Endothelial cell of umbilical vein (primary cell): Measurements from ENCODE around the gene GIPC1. TPM values are rescaled to one million over a fixed set of nuclear protein-coding genes. Genes with fewer than 3 reads are reported as not detected.

Experiments
- BruUV-seq: library from RNA; stranded (reverse); fragments of 400-500 nt; replicated peaks from 2 replicates; lab custom pipeline; 2021; lab: Mats Ljungman, UMichigan
- CTCF ChIA-PET: fragments of 300-600, 350-600 bp; sonication (Branson Sonifier 250); formaldehyde crosslinking; loops from one replicate; lab custom pipeline; 2021; ENCODE audit warnings: antibody characterized with exemption, inconsistent platforms; lab: Charles Lee
- POLR2A ChIA-PET: fragments of 300-600, 350-600 bp; sonication (Branson Sonifier 250); formaldehyde crosslinking; loops from one replicate; lab custom pipeline; 2021; ENCODE audit warnings: antibody characterized with exemption, inconsistent platforms; lab: Charles Lee
- DNase-seq: peaks from one replicate; pipeline ENCODE4 v3.0.0-alpha.2; 2011; ENCODE audit warnings: low read depth, low spot score
- FAIRE-seq: peaks from 2 replicates; lab custom pipeline; 2011; peaks lifted over from hg19 to GRCh38; lab: Jason Lieb, UNC
- H2AFZ ChIP-seq: 2 replicates; pipeline ENCODE4 v1.6.0; 2012; ENCODE audit warnings: low read depth, low read length, control low read depth, inconsistent platforms
- H3K27ac ChIP-seq: 2 replicates; pipeline ENCODE4 v1.5.1; 2011; ENCODE audit warnings: low read depth, mild to moderate bottlenecking, control low read depth, low read length, moderate library complexity; ENCODE audit not compliant: insufficient read depth
- H3K27me3 ChIP-seq, 2 experiments: 2 replicates each; pipeline versions ENCODE4 v1.6.0 to v1.6.1; 2011; ENCODE audit warnings: low read length in 2 of 2, mixed read lengths in 1 of 2; ENCODE audit not compliant: control insufficient read depth in 2 of 2, insufficient read depth in 2 of 2
- H3K36me3 ChIP-seq, 2 experiments: 2 replicates in 1 of 2; 3 replicates in 1 of 2; pipeline ENCODE4 v1.5.1; 2011; ENCODE audit warnings: low read length in 2 of 2, mild to moderate bottlenecking in 1 of 2, moderate library complexity in 1 of 2; ENCODE audit not compliant: control insufficient read depth in 2 of 2, insufficient read depth in 2 of 2; ENCODE audit errors: extremely low read depth in 1 of 2
- H3K4me1 ChIP-seq: 3 replicates; pipeline ENCODE4 v1.5.1; 2011; ENCODE audit warnings: mild to moderate bottlenecking, low read length; ENCODE audit not compliant: control insufficient read depth, insufficient read depth; ENCODE audit errors: extremely low read depth
- H3K4me2 ChIP-seq: 2 replicates; pipeline ENCODE4 v1.6.1; 2011; ENCODE audit warnings: low read length, control low read depth, mixed read lengths; ENCODE audit not compliant: insufficient read depth
- H3K4me3 ChIP-seq, 3 experiments: fragments of 200-600 bp in 1 of 3; sonication (generic), shearing (Covaris generic) in 1 of 3; replicated peaks in 1 of 3; 2 replicates each; pipeline ENCODE4 v1.5.1; 2011 to 2016; ENCODE audit warnings: control low read depth in 3 of 3, low read length in 3 of 3, mild to moderate bottlenecking in 2 of 3, inconsistent platforms in 1 of 3, low read depth in 1 of 3, moderate library complexity in 1 of 3; ENCODE audit not compliant: insufficient read depth in 1 of 3
- H3K79me2 ChIP-seq: 2 replicates; pipeline ENCODE4 v1.6.0; 2012; ENCODE audit warnings: low read length, inconsistent platforms; ENCODE audit not compliant: control insufficient read depth, insufficient read depth
- H3K9ac ChIP-seq: replicated peaks from 2 replicates; pipeline ENCODE3; 2011; ENCODE audit warnings: low read length, control low read depth; ENCODE audit not compliant: insufficient read depth; ENCODE audit errors: extremely low read depth
- H3K9me1 ChIP-seq: replicated peaks from 3 replicates; pipeline ENCODE4 v1.6.0; 2011; ENCODE audit warnings: mild to moderate bottlenecking, low read length; ENCODE audit not compliant: control insufficient read depth, insufficient read depth; ENCODE audit errors: extremely low read depth
- H3K9me3 ChIP-seq: replicated peaks from 2 replicates; pipeline ENCODE4 v1.5.1; 2012; ENCODE audit warnings: low read length, inconsistent platforms; ENCODE audit not compliant: control insufficient read depth, insufficient read depth
- H4K20me1 ChIP-seq: replicated peaks from 2 replicates; pipeline ENCODE3; 2011; ENCODE audit warnings: mild to moderate bottlenecking, low read length; ENCODE audit not compliant: control insufficient read depth, insufficient read depth; ENCODE audit errors: extremely low read depth
- EZH2 ChIP-seq: IDR thresholded peaks from 2 replicates; pipeline ENCODE4 v1.6.1; 2012; ENCODE audit warnings: borderline replicate concordance, low read depth, mild to moderate bottlenecking, moderate library complexity, low read length, inconsistent platforms; ENCODE audit not compliant: severe bottlenecking
- FOS ChIP-seq: IDR thresholded peaks from 2 replicates; pipeline ENCODE4 v1.6.1; 2011; ENCODE audit warnings: mild to moderate bottlenecking, low read length, moderate library complexity, borderline replicate concordance; ENCODE audit not compliant: insufficient read depth
- GATA2 ChIP-seq: IDR thresholded peaks from 2 replicates; pipeline ENCODE4 v1.7.0; 2011; ENCODE audit warnings: low read depth, mild to moderate bottlenecking, moderate library complexity, mixed read lengths, low read length; ENCODE audit not compliant: insufficient read length, insufficient read depth
- MAX ChIP-seq: IDR thresholded peaks from 2 replicates; pipeline ENCODE4 v1.6.1; 2011; ENCODE audit not compliant: insufficient read depth, insufficient read length
- MYC ChIP-seq: IDR thresholded peaks from one replicate; pipeline ENCODE4 v1.6.1; 2011; ENCODE audit warnings: mild to moderate bottlenecking, low read depth, low read length
- POLR2A ChIP-seq: IDR thresholded peaks from 2 replicates; pipeline ENCODE4 v1.6.1; 2012; ENCODE audit warnings: low read depth, mild to moderate bottlenecking, control low read depth, low read length
- POLR2AphosphoS5 ChIP-seq: IDR thresholded peaks from 2 replicates; pipeline ENCODE4 v1.6.1; 2012; ENCODE audit warnings: low read depth, mild to moderate bottlenecking, control low read depth, low read length, moderate library complexity; ENCODE audit not compliant: insufficient read depth
- dilution Hi-C: fragments of 300-500 bp; cut with MboI; formaldehyde crosslinking; loops from one replicate; pipeline ENCODE4 v1.15.0; 2019; ENCODE audit warnings: low sequenced_read_pairs; ENCODE audit not compliant: extremely low pct_ligation_motif_present
- intact Hi-C: fragments of 100-400 bp; cut with micrococcal nuclease; formaldehyde crosslinking; loops from one replicate; pipeline ENCODE4 v1.10.0; 2022
- polyA plus RNA-seq, 4 experiments: library from polyadenylated mRNA; depleted of rRNA in 3 of 4; stranded (reverse) in 3 of 4; unstranded in 1 of 4; fragments of >200 nt; gene quantifications; 2 replicates each; pipeline versions ENCODE4 v1.2.1 to v1.2.3, GENCODE V29; 2011 to 2012; ENCODE audit warnings: missing spikeins in 1 of 4
- total RNA-seq: library from RNA; stranded (reverse); gene quantifications from 2 replicates; pipeline ENCODE4 v1.2.3, GENCODE V29; 2021

Gene GIPC1
- total and polyA plus RNA-seq, 2 donors (not counting 3 experiments of a cell fraction or from before 2014, with no cell fraction given) = 108 to 141 TPM

- no TSS peak for BruUV-seq
- peak overlapping the region; percentile 19 for H3K4me2 ChIP-seq
Measured at GRCh38 chr19:14440049-14440448, 55.9 kb downstream of the GIPC1 start.

GRCh38 chr19:14439014-14439413 lies 56.9 kb downstream of the GIPC1 start:
- Histone ChIP-seq H3K9me3 (no peaks in the 10 kb centered on the region), H3K79me2 (peaks cover 66% of the 10 kb centered on the region), H3K27me3 (no peaks in the 10 kb centered on the region), H3K9me1 (no peaks in the 10 kb centered on the region), H3K36me3 (peaks cover under 1 to 24% of the 10 kb centered on the region in 2 experiments), H3K4me2 (no peak overlapping the region), H2AFZ (no peak overlapping the region), H4K20me1 (no peaks in the 10 kb centered on the region), H3K27ac (no peak overlapping the region), H3K4me1 (peaks cover 43% of the 10 kb centered on the region), H3K4me3 (no peak overlapping the region), H3K9ac (no peak overlapping the region)
- dilution Hi-C loops (no loop called here), intact Hi-C loops (no loop called here)
- no peak for TF ChIP-seq GATA2
- TF ChIP-seq POLR2A = no peak
- no peak for TF ChIP-seq MYC
- TF ChIP-seq MAX = no peak
- no peak for TF ChIP-seq FOS
- TF ChIP-seq POLR2AphosphoS5 = no peak
- no peak for TF ChIP-seq EZH2
- ChIA-PET CTCF (interaction anchor here (1.0 to 1.5 kb wide), 3 partner anchors 10 to 36 kb away, joined by 4 to 5 read pairs (median 5); partner anchors contain the start of gene PTGER1), POLR2A (no interaction called here)
- DNase-seq = no peak
- peak; percentile 66 for FAIRE-seq
- no TSS peak for BruUV-seq

More at GRCh38 chr19:14440049-14440448, 55.9 kb downstream of the GIPC1 start:
- intact Hi-C loops (loop anchor here (1.0 kb wide), 1 partner anchor 10 kb away; no protein-coding TSS in a partner anchor), dilution Hi-C loops (no loop called here)
- Histone ChIP-seq H3K27ac (peak overlapping the region; percentile 29), H3K79me2 (peaks cover 58% of the 10 kb centered on the region), H3K4me1 (peaks cover 32% of the 10 kb centered on the region), H3K27me3 (no peaks in the 10 kb centered on the region), H3K9ac (no peak overlapping the region), H4K20me1 (no peaks in the 10 kb centered on the region), H2AFZ (no peak overlapping the region), H3K4me3 (no peak overlapping the region), H3K36me3 (peaks cover 9 to 30% of the 10 kb centered on the region in 2 experiments), H3K9me3 (no peaks in the 10 kb centered on the region), H3K9me1 (no peaks in the 10 kb centered on the region)
- FAIRE-seq (peak; percentile 90), DNase-seq (peak; percentile 33)
- TF ChIP-seq MYC = no peak
- no peak for TF ChIP-seq EZH2
- TF ChIP-seq POLR2AphosphoS5 = peak; percentile 50
- ChIA-PET CTCF (interaction anchor here (0.5 to 1.5 kb wide), 3 partner anchors 11 to 1560 kb away, joined by 3 to 5 read pairs (median 5); no protein-coding TSS in a partner anchor), POLR2A (no interaction called here)
